Measurements from ENCODE around the gene CNTN5. TPM values are rescaled to one million over a fixed set of nuclear protein-coding genes. Genes with fewer than 3 reads are reported as not detected.
"Not testable (repeated sequence)": the region's sequence is repeated elsewhere in the genome, so short reads cannot be mapped to it uniquely, and the experiment has no call there.

The CNTN5 gene
- total RNA-seq, 2 donors from 2014 or later = not detected

GRCh38 chr11:99098258-99098657 is 77.5 kb downstream of the CNTN5 start:
- Mint-ChIP-seq H3K27me3 (ENCODE audit: low read depth) (no peaks in the 10 kb centered on the region), H3K4me1 (ENCODE audit: low read depth) (no peaks in the 10 kb centered on the region), H3K36me3 (ENCODE audit: insufficient read depth in 2 of 2) (no peaks in the 10 kb centered on the region), H3K4me3 (no peak overlapping the region), H3K9me3 (peaks cover 1 to 14% of the 10 kb centered on the region in 2 donors), H3K27ac (no peak overlapping the region)
- no peak for DNase-seq
- no peak for ATAC-seq (replicated peaks in 1 of 2)

GRCh38 chr11:99098751-99099150 is 78.0 kb downstream of the CNTN5 start:
- Mint-ChIP-seq H3K9me3 (peaks cover 1 to 14% of the 10 kb centered on the region in 2 donors), H3K4me1 (ENCODE audit: low read depth) (no peaks in the 10 kb centered on the region), H3K27me3 (ENCODE audit: low read depth) (no peaks in the 10 kb centered on the region), H3K27ac (no peak overlapping the region), H3K4me3 (no peak overlapping the region), H3K36me3 (ENCODE audit: insufficient read depth in 2 of 2) (no peaks in the 10 kb centered on the region)
- ATAC-seq (replicated peaks in 1 of 2) (no peak), DNase-seq (no peak)

- ATAC-seq (replicated peaks in 1 of 2) = no peak
- Mint-ChIP-seq H3K4me1 (ENCODE audit: low read depth) (no peaks in the 10 kb centered on the region), H3K27me3 (ENCODE audit: low read depth) (no peaks in the 10 kb centered on the region), H3K27ac (no peak overlapping the region), H3K36me3 (ENCODE audit: insufficient read depth in 2 of 2) (no peaks in the 10 kb centered on the region), H3K4me3 (no peak overlapping the region), H3K9me3 (peaks cover 11% of the 10 kb centered on the region in 2 donors)
- DNase-seq = no peak
Measured at GRCh38 chr11:99117603-99118002, 96.9 kb downstream of the CNTN5 start.

- not testable (repeated sequence) for H3K4me3 Mint-ChIP-seq; ATAC-seq (replicated peaks in 1 of 2); H3K27me3 Mint-ChIP-seq (ENCODE audit: low read depth); H3K27ac Mint-ChIP-seq; H3K4me1 Mint-ChIP-seq (ENCODE audit: low read depth); H3K36me3 Mint-ChIP-seq (ENCODE audit: insufficient read depth in 2 of 2); DNase-seq
- H3K9me3 Mint-ChIP-seq = peaks cover 20 to 23% of the 10 kb centered on the region in 2 donors
Measured at GRCh38 chr11:99133862-99134261, 113.1 kb downstream of the CNTN5 start.

- H3K36me3 Mint-ChIP-seq (ENCODE audit: insufficient read depth in 2 of 2) = peaks cover 0 to 3% of the 10 kb centered on the region in 2 donors
- ATAC-seq (replicated peaks in 1 of 2) (no peak), DNase-seq (no peak)
- no peak overlapping the region for H3K4me3 Mint-ChIP-seq
- H3K4me1 Mint-ChIP-seq (ENCODE audit: low read depth) = no peaks in the 10 kb centered on the region
- no peaks in the 10 kb centered on the region for H3K27me3 Mint-ChIP-seq (ENCODE audit: low read depth)
- H3K9me3 Mint-ChIP-seq = peaks cover 16 to 18% of the 10 kb centered on the region in 2 donors
- H3K27ac Mint-ChIP-seq = no peak overlapping the region
Measured at GRCh38 chr11:99135508-99135907, 114.8 kb downstream of the CNTN5 start.

GRCh38 chr11:99142237-99142636 is 121.5 kb downstream of the CNTN5 start:
- no peak for DNase-seq
- ATAC-seq (replicated peaks in 1 of 2) = no peak

GRCh38 chr11:99148352-99148751 is 127.6 kb downstream of the CNTN5 start:
- H3K9me3 Mint-ChIP-seq = peaks cover 2 to 5% of the 10 kb centered on the region in 2 donors
- ATAC-seq (replicated peaks in 1 of 2) = no peak
- no peak overlapping the region for H3K4me3 Mint-ChIP-seq
- H3K27me3 Mint-ChIP-seq (ENCODE audit: low read depth) = no peaks in the 10 kb centered on the region
- no peaks in the 10 kb centered on the region for H3K4me1 Mint-ChIP-seq (ENCODE audit: low read depth)
- no peak overlapping the region for H3K27ac Mint-ChIP-seq
- DNase-seq = no peak
- H3K36me3 Mint-ChIP-seq (ENCODE audit: insufficient read depth in 2 of 2) = no peaks in the 10 kb centered on the region

More at GRCh38 chr11:99142237-99142636, 121.5 kb downstream of the CNTN5 start:
- Mint-ChIP-seq H3K36me3 (ENCODE audit: insufficient read depth in 2 of 2) (peaks cover 0 to 4% of the 10 kb centered on the region in 2 donors), H3K4me1 (ENCODE audit: low read depth) (no peaks in the 10 kb centered on the region), H3K4me3 (no peak overlapping the region), H3K27ac (no peak overlapping the region), H3K27me3 (ENCODE audit: low read depth) (no peaks in the 10 kb centered on the region), H3K9me3 (peaks cover 2 to 13% of the 10 kb centered on the region in 2 donors)

- ATAC-seq (replicated peaks in 1 of 2) (no peak), DNase-seq (no peak)
- Mint-ChIP-seq H3K4me1 (ENCODE audit: low read depth) (no peaks in the 10 kb centered on the region), H3K27me3 (ENCODE audit: low read depth) (no peaks in the 10 kb centered on the region), H3K4me3 (no peak overlapping the region), H3K36me3 (ENCODE audit: insufficient read depth in 2 of 2) (no peaks in the 10 kb centered on the region), H3K9me3 (peaks cover 3 to 6% of the 10 kb centered on the region in 2 donors), H3K27ac (no peak overlapping the region)
Measured at GRCh38 chr11:99154277-99154676, 133.5 kb downstream of the CNTN5 start.

GRCh38 chr11:99160447-99160846 is 139.7 kb downstream of the CNTN5 start:
- Mint-ChIP-seq H3K27me3 (ENCODE audit: low read depth) (no peaks in the 10 kb centered on the region), H3K27ac (no peak overlapping the region), H3K9me3 (peaks cover 1 to 5% of the 10 kb centered on the region in 2 donors), H3K4me1 (ENCODE audit: low read depth) (no peaks in the 10 kb centered on the region), H3K36me3 (ENCODE audit: insufficient read depth in 2 of 2) (no peaks in the 10 kb centered on the region), H3K4me3 (no peak overlapping the region)
- DNase-seq (no peak), ATAC-seq (replicated peaks in 1 of 2) (no peak)

GRCh38 chr11:99162819-99163218 is 142.1 kb downstream of the CNTN5 start:
- Mint-ChIP-seq H3K36me3 (ENCODE audit: insufficient read depth in 2 of 2) (no peaks in the 10 kb centered on the region), H3K9me3 (peaks cover 1 to 5% of the 10 kb centered on the region in 2 donors), H3K4me1 (ENCODE audit: low read depth) (no peaks in the 10 kb centered on the region), H3K27ac (no peak overlapping the region), H3K27me3 (ENCODE audit: low read depth) (no peaks in the 10 kb centered on the region), H3K4me3 (no peak overlapping the region)
- ATAC-seq (replicated peaks in 1 of 2) (no peak), DNase-seq (no peak)

- no peak overlapping the region for H3K27ac Mint-ChIP-seq
- no peak for ATAC-seq (replicated peaks in 1 of 2)
- no peaks in the 10 kb centered on the region for H3K27me3 Mint-ChIP-seq (ENCODE audit: low read depth)
- H3K4me3 Mint-ChIP-seq = no peak overlapping the region
- H3K36me3 Mint-ChIP-seq (ENCODE audit: insufficient read depth in 2 of 2) = no peaks in the 10 kb centered on the region
- no peaks in the 10 kb centered on the region for H3K4me1 Mint-ChIP-seq (ENCODE audit: low read depth)
- H3K9me3 Mint-ChIP-seq = peaks cover 4 to 13% of the 10 kb centered on the region in 2 donors
- no peak for DNase-seq
Measured at GRCh38 chr11:99170591-99170990, 149.8 kb downstream of the CNTN5 start.

GRCh38 chr11:99171330-99171729 is 150.6 kb downstream of the CNTN5 start:
- no peaks in the 10 kb centered on the region for H3K4me1 Mint-ChIP-seq (ENCODE audit: low read depth)
- H3K4me3 Mint-ChIP-seq = no peak overlapping the region
- H3K9me3 Mint-ChIP-seq = peaks cover 6 to 17% of the 10 kb centered on the region in 2 donors
- DNase-seq (no peak), ATAC-seq (replicated peaks in 1 of 2) (no peak)
- no peaks in the 10 kb centered on the region for H3K27me3 Mint-ChIP-seq (ENCODE audit: low read depth)
- no peak overlapping the region for H3K27ac Mint-ChIP-seq
- no peaks in the 10 kb centered on the region for H3K36me3 Mint-ChIP-seq (ENCODE audit: insufficient read depth in 2 of 2)

GRCh38 chr11:99176430-99176829 is 155.7 kb downstream of the CNTN5 start:
- Mint-ChIP-seq H3K4me1 (ENCODE audit: low read depth) (no peaks in the 10 kb centered on the region), H3K36me3 (ENCODE audit: insufficient read depth in 2 of 2) (no peaks in the 10 kb centered on the region), H3K4me3 (no peak overlapping the region), H3K9me3 (peaks cover 10 to 13% of the 10 kb centered on the region in 2 donors), H3K27ac (no peak overlapping the region), H3K27me3 (ENCODE audit: low read depth) (no peaks in the 10 kb centered on the region)
- DNase-seq (no peak), ATAC-seq (replicated peaks in 1 of 2) (no peak)

GRCh38 chr11:99177446-99177845 is 156.7 kb downstream of the CNTN5 start:
- Mint-ChIP-seq H3K4me1 (ENCODE audit: low read depth) (no peaks in the 10 kb centered on the region), H3K27ac (no peak overlapping the region), H3K4me3 (no peak overlapping the region), H3K9me3 (peaks cover 12 to 15% of the 10 kb centered on the region in 2 donors), H3K27me3 (ENCODE audit: low read depth) (no peaks in the 10 kb centered on the region), H3K36me3 (ENCODE audit: insufficient read depth in 2 of 2) (no peaks in the 10 kb centered on the region)
- ATAC-seq (replicated peaks in 1 of 2) = no peak
- DNase-seq = no peak
